GM12878 (cell line): ENCODE data around the gene HK1. TPM values are rescaled to one million over a fixed set of nuclear protein-coding genes. Genes with fewer than 3 reads are reported as not detected.

Experiments
- ATAC-seq: fragments of 200-7000 bp; cut with Tn5 transposase; 3 replicates; pipeline ENCODE4 v1.9.1; 2020; ENCODE audit warnings: mild to moderate bottlenecking, moderate library complexity
- BruUV-seq: library from RNA; stranded (reverse); fragments of 400-500 nt; replicated peaks from 2 replicates; lab custom pipeline; 2021; lab: Mats Ljungman, UMichigan
- CTCF ChIA-PET: fragments of 300-600 bp; sonication (Branson Sonifier 250); formaldehyde crosslinking; extraction: SDS; loops from one replicate; lab custom pipeline; 2021; ENCODE audit warnings: inconsistent platforms; lab: Yijun Ruan, JAX
- POLR2A ChIA-PET: fragments of 350-600 bp; formaldehyde crosslinking; extraction: SDS; loops from one replicate; lab custom pipeline; 2021; ENCODE audit warnings: inconsistent platforms; lab: Charles Lee
- RAD21 ChIA-PET: fragments of 300-600 bp; sonication (Branson Sonifier 250); formaldehyde crosslinking; loops from one replicate; lab custom pipeline; 2023; ENCODE audit warnings: antibody characterized with exemption; ENCODE audit not compliant: unreplicated experiment; lab: Charles Lee
- SMC1A ChIA-PET: fragments of 300-600 bp; sonication (Branson Sonifier 250); formaldehyde crosslinking; loops from one replicate; lab custom pipeline; 2023; ENCODE audit not compliant: unreplicated experiment, uncharacterized antibody; lab: Charles Lee
- DNase-seq: peaks from one replicate; pipeline ENCODE4 v3.0.0-alpha.2; 2011; ENCODE audit warnings: low read depth, low spot score
- FAIRE-seq: peaks from 3 replicates; lab custom pipeline; 2011; peaks lifted over from hg19 to GRCh38; lab: Jason Lieb, UNC
- H2AFZ ChIP-seq: 2 replicates; pipeline ENCODE4 v1.6.0; 2011; ENCODE audit warnings: low read depth, low read length, control low read depth; ENCODE audit not compliant: control insufficient read depth
- H3K27ac ChIP-seq: 2 replicates; pipeline ENCODE4 v1.5.1; 2011; ENCODE audit warnings: control low read depth; ENCODE audit not compliant: control insufficient read depth, insufficient read depth
- H3K27me3 ChIP-seq, 2 experiments: replicated peaks in 1 of 2; 2 replicates each; pipeline versions ENCODE4 v1.6.0 to v1.6.1; 2011; ENCODE audit warnings: low read length in 1 of 2; ENCODE audit not compliant: control insufficient read depth in 2 of 2, insufficient read depth in 2 of 2
- H3K36me3 ChIP-seq, 2 experiments: 2 replicates each; pipeline ENCODE4 v1.5.1; 2011; ENCODE audit warnings: low read length in 1 of 2; ENCODE audit not compliant: control insufficient read depth in 2 of 2, insufficient read depth in 2 of 2
- H3K4me1 ChIP-seq: 2 replicates; pipeline ENCODE4 v1.6.1; 2011; ENCODE audit warnings: mild to moderate bottlenecking, low read length, moderate library complexity, mixed read lengths; ENCODE audit not compliant: control insufficient read depth, insufficient read depth
- H3K4me2 ChIP-seq: 2 replicates; pipeline ENCODE4 v1.6.0; 2011; ENCODE audit warnings: control low read depth; ENCODE audit not compliant: control insufficient read depth, insufficient read depth
- H3K4me3 ChIP-seq: fragments of 200-600 bp; sonication (generic); 2 replicates; pipeline ENCODE4 v1.5.1; 2016
- H3K79me2 ChIP-seq: 2 replicates; pipeline ENCODE4 v1.6.0; 2011; ENCODE audit warnings: low read length; ENCODE audit not compliant: control insufficient read depth, insufficient read depth
- H3K9ac ChIP-seq: 2 replicates; pipeline ENCODE4 v1.8.0; 2011; ENCODE audit warnings: low read length, control low read depth, mixed read lengths; ENCODE audit not compliant: control insufficient read depth, insufficient read depth
- H3K9me3 ChIP-seq: replicated peaks from 3 replicates; pipeline ENCODE4 v1.5.1; 2011; ENCODE audit warnings: mild to moderate bottlenecking, low read length; ENCODE audit not compliant: control insufficient read depth, insufficient read depth
- H4K20me1 ChIP-seq: 2 replicates; pipeline ENCODE4 v1.6.0; 2011; ENCODE audit not compliant: control insufficient read depth, insufficient read depth
- CBFB ChIP-seq: IDR thresholded peaks from 2 replicates; pipeline ENCODE4 v1.6.1; 2016; ENCODE audit warnings: antibody characterized with exemption, low read depth
- CBX3 ChIP-seq: fragments of 200-600 bp; sonication (generic); IDR thresholded peaks from 2 replicates; pipeline ENCODE4 v1.6.1; 2016; ENCODE audit warnings: low read depth, borderline replicate concordance
- CBX5 ChIP-seq: sonication (generic); IDR thresholded peaks from 2 replicates; pipeline ENCODE4 v1.6.1; 2016; ENCODE audit warnings: low read depth, moderate library complexity, mild to moderate bottlenecking, inconsistent platforms
- NFIC ChIP-seq: IDR thresholded peaks from 2 replicates; pipeline ENCODE4 v1.6.1; 2012; ENCODE audit warnings: low read depth, mild to moderate bottlenecking, inconsistent platforms, low read length, moderate library complexity
- NR2C2 ChIP-seq: IDR thresholded peaks from 2 replicates; pipeline ENCODE4 v1.6.1; 2011; ENCODE audit warnings: borderline replicate concordance, low read depth; ENCODE audit not compliant: control insufficient read depth, insufficient read length
- PAX8 ChIP-seq: fragments of 450-650 bp; IDR thresholded peaks from 2 replicates; pipeline ENCODE4 v1.6.1; 2017; ENCODE audit warnings: mild to moderate bottlenecking, moderate library complexity
- POLR2A ChIP-seq: IDR thresholded peaks from 2 replicates; pipeline ENCODE4 v1.6.1; 2011; ENCODE audit warnings: low read depth, mild to moderate bottlenecking, low read length
- RAD21 ChIP-seq: IDR thresholded peaks from 2 replicates; pipeline ENCODE4 v1.6.1; 2011; ENCODE audit warnings: mild to moderate bottlenecking, low read depth, low read length, moderate library complexity; ENCODE audit not compliant: insufficient read depth
- RBBP5 ChIP-seq: fragments of 200-600 bp; sonication (generic); conservative IDR thresholded peaks from 2 replicates; pipeline ENCODE4 v1.6.1; 2016
- RCOR1 ChIP-seq: conservative IDR thresholded peaks from 2 replicates; pipeline ENCODE4 v1.6.1; 2012; ENCODE audit warnings: low read depth, low read length, improper control_type of control experiment
- SMARCA5 ChIP-seq: fragments of 450-650 bp; IDR thresholded peaks from 2 replicates; pipeline ENCODE4 v1.6.1; 2017; ENCODE audit warnings: mild to moderate bottlenecking
- SUZ12 ChIP-seq: fragments of 200-600 bp; sonication (generic); IDR thresholded peaks from one replicate; pipeline ENCODE4 v1.6.1; 2018; ENCODE audit warnings: antibody characterized with exemption, mild to moderate bottlenecking; ENCODE audit not compliant: unreplicated experiment
- TCF12 ChIP-seq: IDR thresholded peaks from 2 replicates; pipeline ENCODE4 v1.6.1; 2011; ENCODE audit warnings: low read depth, mild to moderate bottlenecking, low read length
- ZBED1 ChIP-seq: IDR thresholded peaks from 2 replicates; pipeline ENCODE4 v1.6.1; 2016; ENCODE audit warnings: borderline replicate concordance
- WGBS: methylation state at CpG from one replicate; pipeline ENCODE4 v1.1.6; 2016; ENCODE audit warnings: low lambda C conversion rate; ENCODE audit not compliant: insufficient replicate concordance, insufficient coverage; ENCODE audit errors: missing lambda C conversion rate; 5-methylcytosine and 5-hydroxymethylcytosine counted together
- in situ Hi-C: fragments of 300-500 bp; cut with MboI; formaldehyde crosslinking; loops from 9 replicates; pipeline ENCODE4 v1.14.3; 2018; ENCODE audit warnings: mixed read lengths
- intact Hi-C: fragments of 100-400 bp; cut with micrococcal nuclease; formaldehyde crosslinking; loops from one replicate; pipeline ENCODE4 v1.14.2; 2022; ENCODE audit not compliant: unreplicated experiment
- polyA plus RNA-seq, 11 experiments: library from polyadenylated mRNA; depleted of rRNA in 4 of 11; unstranded in 6 of 11; stranded (reverse) in 5 of 11; fragments of >200 nt; fragmentation: Nextera tagmentation in 4 of 11; fragmentation: Illumina TruSeq in 1 of 11; extraction: Ambion mirVana in 4 of 11; extraction: Trizol in 1 of 11; gene quantifications; 1 replicate in 1 of 11; 2 replicates in 10 of 11; pipeline versions ENCODE4 v1.2.1 to v1.2.3, GENCODE V29; 2011 to 2016; ENCODE audit warnings: inconsistent platforms in 2 of 11, missing spikeins in 2 of 11, low read depth in 1 of 11
- total RNA-seq, 4 experiments: library from RNA; depleted of rRNA in 3 of 4; stranded (reverse); fragments of >200 nt in 3 of 4; fragmentation: Illumina TruSeq in 1 of 4; extraction: Trizol in 1 of 4; gene quantifications; 2 replicates each; pipeline versions ENCODE4 v1.2.1 to v1.2.3, GENCODE V29; 2013 to 2021

The HK1 gene
- total and polyA plus RNA-seq, 10 of the 15 experiments (the other 5 are each of a cell fraction or from before 2014, with no cell fraction given), result 3.4 to 77.3 (median 46.6) TPM

DNA sequence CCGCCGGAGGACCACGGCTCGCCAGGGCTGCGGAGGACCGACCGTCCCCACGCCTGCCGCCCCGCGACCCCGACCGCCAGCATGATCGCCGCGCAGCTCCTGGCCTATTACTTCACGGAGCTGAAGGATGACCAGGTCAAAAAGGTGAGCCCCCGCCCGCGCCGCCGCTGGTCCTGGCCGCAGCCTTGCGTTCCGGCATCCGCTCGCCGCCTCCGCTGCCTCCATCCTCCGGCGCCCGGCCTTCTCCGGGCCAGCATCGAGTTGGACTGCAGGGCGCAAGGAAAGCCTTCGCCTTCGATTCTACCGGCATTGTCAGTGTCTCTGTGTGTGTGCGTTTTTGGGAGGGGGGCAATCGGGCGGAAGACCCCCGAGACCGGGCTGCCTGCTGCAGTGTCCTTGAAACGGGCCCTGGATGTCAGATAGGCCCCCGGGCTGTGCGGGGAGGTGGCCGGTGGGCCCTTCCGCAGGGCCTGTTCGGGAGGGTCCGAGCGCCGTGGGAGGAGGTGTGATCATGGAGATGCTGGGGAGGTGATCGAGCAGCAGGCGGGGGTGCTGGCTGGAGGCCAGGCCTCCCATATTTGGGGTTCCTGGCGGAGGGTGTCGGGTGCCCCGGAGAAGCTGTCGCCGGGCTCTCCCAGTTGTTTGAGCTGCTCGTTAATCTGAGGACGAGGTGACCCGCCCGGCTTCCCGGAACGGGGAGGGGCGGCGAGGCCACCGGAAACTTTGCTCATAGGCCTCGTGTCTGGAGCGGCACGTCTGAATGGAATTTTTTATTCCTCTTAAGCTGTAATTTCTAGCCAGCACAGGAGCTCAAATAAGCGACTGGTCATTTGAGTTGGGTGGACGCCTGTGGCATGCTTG lies 40.8 kb downstream of the HK1 start (continued):
- 0 out of 2 replicates have a peak, but pooled peaks have one; percentile 22 for TF ChIP-seq CBX5
- TF ChIP-seq SMARCA5, result no peak
- TF ChIP-seq POLR2A, result peak; percentile 10; the same call in 1 of the 2 replicates

DNA sequence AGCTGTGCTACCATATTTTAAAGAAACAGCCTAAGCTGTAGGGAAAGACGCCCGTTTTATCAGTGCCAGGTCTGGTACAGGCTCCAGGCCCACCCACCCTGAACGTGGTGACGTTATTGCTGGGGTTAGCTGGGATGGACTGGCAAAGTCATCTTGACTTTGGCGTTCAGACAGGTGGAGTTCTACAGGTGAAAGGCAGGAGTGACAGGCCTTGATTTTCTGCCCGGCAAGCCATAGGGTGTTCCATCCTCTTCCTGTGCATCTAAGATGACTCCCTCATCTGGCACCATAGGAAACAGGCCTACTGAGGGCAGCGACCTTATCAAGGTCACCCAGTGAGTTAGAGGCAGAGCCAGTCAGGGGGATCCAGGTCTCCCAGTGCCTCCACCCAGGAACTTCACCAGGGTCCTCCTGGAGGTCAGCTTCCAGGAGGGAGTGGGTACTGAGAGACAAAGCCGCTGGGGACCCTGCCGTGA lies 41.6 kb downstream of the HK1 start:
- Histone ChIP-seq H3K9me3 (no peaks in the 10 kb centered on the region), H4K20me1 (peaks cover 4% of the 10 kb centered on the region), H3K4me3 (peak overlapping the region; percentile 93), H3K27me3 (no peaks in the 10 kb centered on the region), H3K4me2 (peak overlapping the region; percentile 84), H2AFZ (peak overlapping the region; percentile 32; the same call in 1 of the 2 replicates), H3K9ac (peak overlapping the region; percentile 77), H3K36me3 (no peaks in the 10 kb centered on the region; a peak in 1 of 4 replicates), H3K79me2 (peaks cover 53% of the 10 kb centered on the region), H3K4me1 (peaks cover 21% of the 10 kb centered on the region), H3K27ac (peak overlapping the region; percentile 75)
- in situ Hi-C loops, result no loop called here
- CTCF ChIA-PET, result interaction anchor here (1.0 to 3.8 kb wide), 5 partner anchors 8 to 84 kb away, joined by 3 to 23 read pairs (median 4); no protein-coding TSS in a partner anchor
- POLR2A ChIA-PET, result interaction anchor here (1.5 to 4.2 kb wide), 4 partner anchors 8 to 25 kb away, joined by 4 to 27 read pairs (median 6); no protein-coding TSS in a partner anchor
- SMC1A ChIA-PET, result interaction anchor here (0.7 to 4.6 kb wide), 4 partner anchors 8 to 147 kb away, joined by 3 to 24 read pairs (median 4); no protein-coding TSS in a partner anchor
- ATAC-seq, result no peak
- no peak for FAIRE-seq
- RAD21 ChIA-PET, result interaction anchor here (0.7 to 1.0 kb wide), 2 partner anchors 8 to 25 kb away, joined by 4 to 5 read pairs; no protein-coding TSS in a partner anchor
- no peak for TF ChIP-seq RCOR1
- no peak for TF ChIP-seq NR2C2
- TF ChIP-seq TCF12, result no peak
- TF ChIP-seq NFIC, result no peak
- no peak for TF ChIP-seq SUZ12
- no peak for TF ChIP-seq PAX8
- no peak for TF ChIP-seq CBFB
- TF ChIP-seq CBX3, result no peak
- no peak for TF ChIP-seq RAD21
- no peak for TF ChIP-seq RBBP5
- TF ChIP-seq ZBED1, result no peak
- DNase-seq, result no peak
- 5% methylated on average over 9 of the region's 9 CpGs for WGBS
- intact Hi-C loops, result loop anchor here (10.0 kb wide), 1 partner anchor 325 kb away; no protein-coding TSS in a partner anchor
- TSS peak; percentile 44 for BruUV-seq
